ENCODE results near the gene DHX34. TPM values are rescaled to one million over a fixed set of nuclear protein-coding genes. Genes with fewer than 3 reads are reported as not detected.
"Not testable (repeated sequence)": the region's sequence is repeated elsewhere in the genome, so short reads cannot be mapped to it uniquely, and the experiment has no call there.

The DHX34 gene
- total and polyA plus RNA-seq, 2 experiments from 2014 or later: 7.7 to 11.0 TPM

- no peak overlapping the region for H3K4me3 ChIP-seq
- H3K27me3 ChIP-seq (replicated peaks; ENCODE audit: insufficient read depth): no peaks in the 10 kb centered on the region
- WGBS, 2 experiments (ENCODE audit: low coverage in 1 of 2, low lambda C conversion rate in 2 of 2, missing lambda C conversion rate in 2 of 2): 59 to 63% methylated on average over 34 to 41 of the region's 47 CpGs
- in situ Hi-C loops (cut with MboI): no loop called here
- H4K20me1 ChIP-seq (ENCODE audit: insufficient read depth): no peaks in the 10 kb centered on the region
- H3K9me3 ChIP-seq (ENCODE audit: low read depth): no peaks in the 10 kb centered on the region
- H3K9ac ChIP-seq: no peak overlapping the region
- no peaks in the 10 kb centered on the region for H3K4me1 ChIP-seq (ENCODE audit: insufficient read depth)
- TF ChIP-seq EZH2 (IDR thresholded peaks at IDR 0.05; ENCODE audit: insufficient read depth, poor library complexity, severe bottlenecking): no peak
- TF ChIP-seq EZH2phosphoT487 (IDR thresholded peaks at IDR 0.05; ENCODE audit: insufficient read depth, low read depth): no peak
- peak; percentile 25 for DNase-seq
- no peaks in the 10 kb centered on the region for H3F3A ChIP-seq (ENCODE audit: insufficient read depth)
- H3K79me2 ChIP-seq (ENCODE audit: insufficient read depth): no peaks in the 10 kb centered on the region
- H3K4me2 ChIP-seq (ENCODE audit: unreplicated experiment): no peak overlapping the region
- no peaks in the 10 kb centered on the region for H3K9me2 ChIP-seq (ENCODE audit: insufficient read depth)
- H3K36me3 ChIP-seq (ENCODE audit: low read depth): no peaks in the 10 kb centered on the region; the same call in 1 of the 2 replicates
- no peak overlapping the region for H3K27ac ChIP-seq
- no peak overlapping the region for H2AFZ ChIP-seq
Measured at GRCh38 chr19:47406711-47407416, 57.7 kb downstream of the DHX34 start.

GRCh38 chr19:47407417-47407774 is 58.3 kb downstream of the DHX34 start:
- H3K4me3 ChIP-seq: no peak overlapping the region
- no peak for DNase-seq
- H3K9me2 ChIP-seq (ENCODE audit: insufficient read depth): no peaks in the 10 kb centered on the region
- no peak for TF ChIP-seq EZH2 (IDR thresholded peaks at IDR 0.05; ENCODE audit: insufficient read depth, poor library complexity, severe bottlenecking)
- no peak for TF ChIP-seq EZH2phosphoT487 (IDR thresholded peaks at IDR 0.05; ENCODE audit: insufficient read depth, low read depth)
- H3K4me2 ChIP-seq (ENCODE audit: unreplicated experiment): no peak overlapping the region
- H4K20me1 ChIP-seq (ENCODE audit: insufficient read depth): no peaks in the 10 kb centered on the region
- H3K36me3 ChIP-seq (ENCODE audit: low read depth): no peaks in the 10 kb centered on the region; the same call in 1 of the 2 replicates
- in situ Hi-C loops (cut with MboI): no loop called here
- no peaks in the 10 kb centered on the region for H3K27me3 ChIP-seq (replicated peaks; ENCODE audit: insufficient read depth)
- no peaks in the 10 kb centered on the region for H3K4me1 ChIP-seq (ENCODE audit: insufficient read depth)
- no peaks in the 10 kb centered on the region for H3K79me2 ChIP-seq (ENCODE audit: insufficient read depth)
- H3F3A ChIP-seq (ENCODE audit: insufficient read depth): no peaks in the 10 kb centered on the region
- H3K27ac ChIP-seq: no peak overlapping the region
- no peak overlapping the region for H3K9ac ChIP-seq
- no peak overlapping the region for H2AFZ ChIP-seq
- H3K9me3 ChIP-seq (ENCODE audit: low read depth): no peaks in the 10 kb centered on the region
- WGBS, 2 experiments (ENCODE audit: low coverage in 1 of 2, low lambda C conversion rate in 2 of 2, missing lambda C conversion rate in 2 of 2): 46 to 61% methylated on average over 11 to 14 of the region's 14 CpGs

GRCh38 chr19:47408156-47408938 is 59.2 kb downstream of the DHX34 start:
- H2AFZ ChIP-seq: no peak overlapping the region
- H3K79me2 ChIP-seq (ENCODE audit: insufficient read depth): no peaks in the 10 kb centered on the region
- no peaks in the 10 kb centered on the region for H4K20me1 ChIP-seq (ENCODE audit: insufficient read depth)
- no peak overlapping the region for H3K4me3 ChIP-seq
- TF ChIP-seq EZH2 (IDR thresholded peaks at IDR 0.05; ENCODE audit: insufficient read depth, poor library complexity, severe bottlenecking) (no peak), EZH2phosphoT487 (IDR thresholded peaks at IDR 0.05; ENCODE audit: insufficient read depth, low read depth) (no peak)
- H3F3A ChIP-seq (ENCODE audit: insufficient read depth): no peaks in the 10 kb centered on the region
- no peak overlapping the region for H3K27ac ChIP-seq
- no peaks in the 10 kb centered on the region for H3K4me1 ChIP-seq (ENCODE audit: insufficient read depth)
- no peaks in the 10 kb centered on the region for H3K9me2 ChIP-seq (ENCODE audit: insufficient read depth)
- no peaks in the 10 kb centered on the region for H3K27me3 ChIP-seq (replicated peaks; ENCODE audit: insufficient read depth)
- 89 to 91% methylated on average over 14 of the region's 14 CpGs for WGBS, 2 experiments (ENCODE audit: low coverage in 1 of 2, low lambda C conversion rate in 2 of 2, missing lambda C conversion rate in 2 of 2)
- no peak overlapping the region for H3K9ac ChIP-seq
- H3K9me3 ChIP-seq (ENCODE audit: low read depth): no peaks in the 10 kb centered on the region
- in situ Hi-C loops (cut with MboI): no loop called here
- H3K36me3 ChIP-seq (ENCODE audit: low read depth): no peaks in the 10 kb centered on the region; the same call in 1 of the 2 replicates
- peak; percentile 13 for DNase-seq
- H3K4me2 ChIP-seq (ENCODE audit: unreplicated experiment): no peak overlapping the region

- TF ChIP-seq EZH2 (IDR thresholded peaks at IDR 0.05; ENCODE audit: insufficient read depth, poor library complexity, severe bottlenecking) (no peak), EZH2phosphoT487 (IDR thresholded peaks at IDR 0.05; ENCODE audit: insufficient read depth, low read depth) (no peak)
- Histone ChIP-seq H3K36me3 (ENCODE audit: low read depth) (peaks cover 6% of the 10 kb centered on the region; the same call in 1 of the 2 replicates), H3K79me2 (ENCODE audit: insufficient read depth) (no peaks in the 10 kb centered on the region), H4K20me1 (ENCODE audit: insufficient read depth) (no peaks in the 10 kb centered on the region), H3K4me1 (ENCODE audit: insufficient read depth) (no peaks in the 10 kb centered on the region), H3K4me2 (ENCODE audit: unreplicated experiment) (no peak overlapping the region), H3K9me3 (ENCODE audit: low read depth) (no peaks in the 10 kb centered on the region), H3K27ac (no peak overlapping the region), H3K9me2 (ENCODE audit: insufficient read depth) (no peaks in the 10 kb centered on the region), H2AFZ (no peak overlapping the region), H3K27me3 (replicated peaks; ENCODE audit: insufficient read depth) (no peaks in the 10 kb centered on the region), H3K9ac (no peak overlapping the region), H3K4me3 (no peak overlapping the region), H3F3A (ENCODE audit: insufficient read depth) (no peaks in the 10 kb centered on the region)
- no peak for DNase-seq
- in situ Hi-C loops (cut with MboI): no loop called here
- WGBS, 2 experiments (ENCODE audit: low coverage in 1 of 2, low lambda C conversion rate in 2 of 2, missing lambda C conversion rate in 2 of 2): 71 to 74% methylated on average over 8 of the region's 8 CpGs
Measured at GRCh38 chr19:47411101-47411500, 62.0 kb downstream of the DHX34 start.

GRCh38 chr19:47411696-47412095 is 62.6 kb downstream of the DHX34 start:
- H3F3A ChIP-seq (ENCODE audit: insufficient read depth); H3K4me1 ChIP-seq (ENCODE audit: insufficient read depth); H3K9me3 ChIP-seq (ENCODE audit: low read depth); in situ Hi-C loops (cut with MboI); DNase-seq; H3K9me2 ChIP-seq (ENCODE audit: insufficient read depth); H3K4me2 ChIP-seq (ENCODE audit: unreplicated experiment); H2AFZ ChIP-seq; H4K20me1 ChIP-seq (ENCODE audit: insufficient read depth); H3K4me3 ChIP-seq; H3K27ac ChIP-seq; H3K79me2 ChIP-seq (ENCODE audit: insufficient read depth); H3K27me3 ChIP-seq (replicated peaks; ENCODE audit: insufficient read depth); H3K9ac ChIP-seq; H3K36me3 ChIP-seq (ENCODE audit: low read depth): not testable (repeated sequence)
- 63 to 67% methylated on average over 9 of the region's 9 CpGs for WGBS, 2 experiments (ENCODE audit: low coverage in 1 of 2, low lambda C conversion rate in 2 of 2, missing lambda C conversion rate in 2 of 2)
